Immature natural killer cell (primary cell): ENCODE data around the gene CLDN20. TPM values are rescaled to one million over a fixed set of nuclear protein-coding genes. Genes with fewer than 3 reads are reported as not detected.
A peak's percentile ranks its signal among the peaks of the same experiment; 100 is the strongest.

ENCODE experiments used
- DNase-seq, 3 donors: peaks; one replicate each; pipeline ENCODE4 v3.0.0; 2022; ENCODE audit warnings: mixed read lengths in 1 of 3
- H3K27ac Mint-ChIP-seq, 6 donors: one replicate each; pipeline ENCODE4 v1.8.0; 2020; ENCODE audit warnings: mixed read lengths in 6 of 6, mild to moderate bottlenecking in 5 of 6, inconsistent platforms in 4 of 6, moderate library complexity in 3 of 6
- H3K27me3 Mint-ChIP-seq, 3 donors: one replicate each; pipeline ENCODE4 v1.8.0; 2020 to 2021; ENCODE audit warnings: low read depth in 3 of 3, mild to moderate bottlenecking in 3 of 3, mixed read lengths in 3 of 3, moderate library complexity in 3 of 3, inconsistent platforms in 1 of 3
- H3K36me3 Mint-ChIP-seq, 3 donors: one replicate each; pipeline ENCODE4 v1.8.0; 2020; ENCODE audit warnings: mixed read lengths in 3 of 3, inconsistent platforms in 2 of 3, mild to moderate bottlenecking in 2 of 3
- H3K4me1 Mint-ChIP-seq, 2 donors: one replicate each; pipeline ENCODE4 v1.8.0; 2020; ENCODE audit warnings: inconsistent platforms in 2 of 2, mild to moderate bottlenecking in 2 of 2, mixed read lengths in 2 of 2, moderate library complexity in 1 of 2
- H3K4me3 Mint-ChIP-seq, 5 donors: one replicate each; pipeline ENCODE4 v1.8.0; 2020; ENCODE audit warnings: mild to moderate bottlenecking in 5 of 5, mixed read lengths in 5 of 5, inconsistent platforms in 3 of 5, moderate library complexity in 3 of 5
- H3K9me3 Mint-ChIP-seq, 6 donors: one replicate each; pipeline ENCODE4 v1.8.0; 2020; ENCODE audit warnings: mild to moderate bottlenecking in 6 of 6, mixed read lengths in 6 of 6, inconsistent platforms in 4 of 6, moderate library complexity in 3 of 6
- polyA plus RNA-seq, 3 donors: library from polyadenylated mRNA; unstranded; fragments of 300-500 nt; fragmentation: Illumina TruSeq; gene quantifications; one replicate each; pipeline ENCODE4 v1.2.3, GENCODE V29; 2021

Gene CLDN20
- polyA plus RNA-seq, 3 donors from 2014 or later, result not detected

GRCh38 chr6:155250701-155251381 is 13.0 kb upstream of the CLDN20 start:
- Mint-ChIP-seq H3K27ac (no peak overlapping the region), H3K9me3 (no peaks in the 10 kb centered on the region), H3K36me3 (peaks cover 11 to 21% (median 13%) of the 10 kb centered on the region in 3 donors), H3K4me3 (no peak overlapping the region), H3K4me1 (peaks cover 0 to 6% of the 10 kb centered on the region in 2 donors), H3K27me3 (peaks cover 0 to 1% (median 0%) of the 10 kb centered on the region in 3 donors)
- DNase-seq, result no peak

GRCh38 chr6:155252581-155252980 is 11.2 kb upstream of the CLDN20 start:
- no peak overlapping the region for H3K4me3 Mint-ChIP-seq
- H3K27ac Mint-ChIP-seq, result no peak overlapping the region
- H3K9me3 Mint-ChIP-seq, result no peaks in the 10 kb centered on the region
- peaks cover 0 to 1% (median 0%) of the 10 kb centered on the region in 3 donors for H3K27me3 Mint-ChIP-seq
- no peak for DNase-seq
- H3K36me3 Mint-ChIP-seq, result peaks cover 17 to 27% (median 18%) of the 10 kb centered on the region in 3 donors
- H3K4me1 Mint-ChIP-seq, result peaks cover 0 to 6% of the 10 kb centered on the region in 2 donors

GRCh38 chr6:155253337-155253736 is 10.5 kb upstream of the CLDN20 start:
- peaks cover 0 to 6% of the 10 kb centered on the region in 2 donors for H3K4me1 Mint-ChIP-seq
- no peak overlapping the region for H3K4me3 Mint-ChIP-seq
- no peaks in the 10 kb centered on the region for H3K9me3 Mint-ChIP-seq
- peak overlapping the region in 3 of 6 donors; percentile 26 to 51 (median 48) for H3K27ac Mint-ChIP-seq
- peaks cover 19 to 32% (median 20%) of the 10 kb centered on the region in 3 donors for H3K36me3 Mint-ChIP-seq
- DNase-seq, result no peak
- peaks cover 0 to 1% (median 0%) of the 10 kb centered on the region in 3 donors for H3K27me3 Mint-ChIP-seq

GRCh38 chr6:155254139-155254538 is 9.7 kb upstream of the CLDN20 start:
- H3K36me3 Mint-ChIP-seq, result peaks cover 15 to 39% (median 23%) of the 10 kb centered on the region in 3 donors

GRCh38 chr6:155256122-155256795 is 7.6 kb upstream of the CLDN20 start:
- H3K36me3 Mint-ChIP-seq, result peaks cover 9 to 49% (median 27%) of the 10 kb centered on the region in 3 donors
- H3K4me3 Mint-ChIP-seq, result no peak overlapping the region
- peaks cover 0 to 6% of the 10 kb centered on the region in 2 donors for H3K4me1 Mint-ChIP-seq
- no peaks in the 10 kb centered on the region for H3K9me3 Mint-ChIP-seq
- DNase-seq, result no peak
- H3K27ac Mint-ChIP-seq, result peak overlapping the region in 1 of 6 donors; percentile 7
- H3K27me3 Mint-ChIP-seq, result peaks cover 0 to 2% (median 0%) of the 10 kb centered on the region in 3 donors

More at GRCh38 chr6:155254139-155254538, 9.7 kb upstream of the CLDN20 start:
- H3K4me3 Mint-ChIP-seq, result peak overlapping the region in 1 of 5 donors; percentile 13
- DNase-seq, result no peak
- peak overlapping the region in 2 of 6 donors; percentile 48 to 73 for H3K27ac Mint-ChIP-seq
- H3K4me1 Mint-ChIP-seq, result peaks cover 0 to 6% of the 10 kb centered on the region in 2 donors
- H3K27me3 Mint-ChIP-seq, result peaks cover 0 to 1% (median 0%) of the 10 kb centered on the region in 3 donors
- no peaks in the 10 kb centered on the region for H3K9me3 Mint-ChIP-seq

GRCh38 chr6:155257796-155258195 is 6.0 kb upstream of the CLDN20 start:
- Mint-ChIP-seq H3K4me3 (no peak overlapping the region), H3K36me3 (peaks cover 9 to 49% (median 24%) of the 10 kb centered on the region in 3 donors), H3K4me1 (peaks cover 5 to 6% of the 10 kb centered on the region in 2 donors), H3K9me3 (no peaks in the 10 kb centered on the region), H3K27ac (no peak overlapping the region), H3K27me3 (peaks cover 0 to 2% (median 0%) of the 10 kb centered on the region in 3 donors)
- no peak for DNase-seq

GRCh38 chr6:155259204-155259603 is 4.6 kb upstream of the CLDN20 start:
- Mint-ChIP-seq H3K36me3 (peaks cover 9 to 48% (median 23%) of the 10 kb centered on the region in 3 donors), H3K4me3 (no peak overlapping the region), H3K9me3 (no peaks in the 10 kb centered on the region), H3K4me1 (peaks cover 4 to 5% of the 10 kb centered on the region in 2 donors), H3K27me3 (peaks cover 0 to 2% (median 0%) of the 10 kb centered on the region in 3 donors), H3K27ac (no peak overlapping the region)
- no peak for DNase-seq

GRCh38 chr6:155259897-155260296 is 3.9 kb upstream of the CLDN20 start:
- Mint-ChIP-seq H3K4me3 (no peak overlapping the region), H3K4me1 (peaks cover 0 to 5% of the 10 kb centered on the region in 2 donors), H3K27me3 (peaks cover 0 to 2% (median 0%) of the 10 kb centered on the region in 3 donors), H3K9me3 (no peaks in the 10 kb centered on the region), H3K36me3 (peaks cover 13 to 42% (median 23%) of the 10 kb centered on the region in 3 donors), H3K27ac (no peak overlapping the region)
- no peak for DNase-seq

GRCh38 chr6:155260686-155261085 is 3.1 kb upstream of the CLDN20 start:
- H3K27ac Mint-ChIP-seq, result no peak overlapping the region
- H3K27me3 Mint-ChIP-seq, result peaks cover 0 to 2% (median 0%) of the 10 kb centered on the region in 3 donors
- peaks cover 13 to 40% (median 23%) of the 10 kb centered on the region in 3 donors for H3K36me3 Mint-ChIP-seq
- no peak overlapping the region for H3K4me3 Mint-ChIP-seq
- no peak for DNase-seq
- H3K4me1 Mint-ChIP-seq, result peaks cover 0 to 5% of the 10 kb centered on the region in 2 donors
- H3K9me3 Mint-ChIP-seq, result no peaks in the 10 kb centered on the region

- DNase-seq, result no peak
- H3K36me3 Mint-ChIP-seq, result peaks cover 13 to 40% (median 23%) of the 10 kb centered on the region in 3 donors
- H3K27ac Mint-ChIP-seq, result peak overlapping the region in 1 of 6 donors; percentile 51
- peaks cover 0 to 2% (median 0%) of the 10 kb centered on the region in 3 donors for H3K27me3 Mint-ChIP-seq
- H3K4me1 Mint-ChIP-seq, result peaks cover 0 to 5% of the 10 kb centered on the region in 2 donors
- H3K9me3 Mint-ChIP-seq, result no peaks in the 10 kb centered on the region
- no peak overlapping the region for H3K4me3 Mint-ChIP-seq
These were observed 2.5 kb upstream of the CLDN20 start for GRCh38 chr6:155261111-155261900.

- peaks cover 7 to 33% (median 18%) of the 10 kb centered on the region in 3 donors for H3K36me3 Mint-ChIP-seq
- no peak overlapping the region for H3K4me3 Mint-ChIP-seq
- H3K27me3 Mint-ChIP-seq, result peaks cover 0 to 2% (median 0%) of the 10 kb centered on the region in 3 donors
- no peaks in the 10 kb centered on the region for H3K9me3 Mint-ChIP-seq
- DNase-seq, result no peak
- no peak overlapping the region for H3K27ac Mint-ChIP-seq
- peaks cover 1 to 5% of the 10 kb centered on the region in 2 donors for H3K4me1 Mint-ChIP-seq
These were observed 1.2 kb upstream of the CLDN20 start for GRCh38 chr6:155262655-155263054.

GRCh38 chr6:155264693-155265320 is 994 bp downstream of the CLDN20 start:
- Mint-ChIP-seq H3K36me3 (peaks cover 8 to 22% (median 12%) of the 10 kb centered on the region in 3 donors), H3K4me1 (peaks cover 7 to 12% of the 10 kb centered on the region in 2 donors), H3K9me3 (no peaks in the 10 kb centered on the region), H3K4me3 (no peak overlapping the region), H3K27ac (peak overlapping the region in 2 of 6 donors; percentile 3 to 61), H3K27me3 (peaks cover 0 to 2% (median 0%) of the 10 kb centered on the region in 3 donors)
- no peak for DNase-seq
